Panc1 (cell line): ENCODE results near the gene HLA-DPB1.

Experiments used
- CTCF ChIP-seq: fragments of 450-650 bp; IDR thresholded peaks from 2 replicates; pipeline ENCODE4 v1.5.1; 2017; ENCODE audit warnings: mild to moderate bottlenecking
- POLR2AphosphoS5 ChIP-seq: IDR thresholded peaks from 2 replicates; pipeline ENCODE4 v1.6.1; 2012; ENCODE audit warnings: mild to moderate bottlenecking, low read depth, low read length, moderate library complexity
- REST ChIP-seq, 2 experiments: IDR thresholded peaks; 2 replicates each; pipeline ENCODE4 v1.6.1; 2011 to 2012; ENCODE audit warnings: low read depth in 2 of 2, control low read depth in 1 of 2, low read length in 1 of 2, mild to moderate bottlenecking in 1 of 2, moderate library complexity in 1 of 2; ENCODE audit not compliant: insufficient read depth in 1 of 2
- TCF7L2 ChIP-seq: IDR thresholded peaks from 2 replicates; pipeline ENCODE4 v1.6.1; 2011; ENCODE audit warnings: mild to moderate bottlenecking, low read depth, low read length, inconsistent platforms

GRCh38 chr6:33085627-33086026, 9.8 kb downstream of the HLA-DPB1 start:
- TF ChIP-seq REST (IDR thresholded peaks at IDR 0.05; ENCODE audit: insufficient read depth in 1 of 2, low read depth in 2 of 2, low read length in 1 of 2) (no peak), POLR2AphosphoS5 (no peak), CTCF (no peak), TCF7L2 (no peak)
